Germinal center (tissue), 1 donor: Measurements from ENCODE around the gene DAZ1.
"Not testable (repeated sequence)": the region's sequence is repeated elsewhere in the genome, so short reads cannot be mapped to it uniquely, and the experiment has no call there.

ENCODE experiments used
- DNase-seq: peaks from one replicate; pipeline ENCODE4 v3.0.0; 2012; ENCODE audit warnings: mixed read lengths, low spot score

The DAZ1 gene, protein sequence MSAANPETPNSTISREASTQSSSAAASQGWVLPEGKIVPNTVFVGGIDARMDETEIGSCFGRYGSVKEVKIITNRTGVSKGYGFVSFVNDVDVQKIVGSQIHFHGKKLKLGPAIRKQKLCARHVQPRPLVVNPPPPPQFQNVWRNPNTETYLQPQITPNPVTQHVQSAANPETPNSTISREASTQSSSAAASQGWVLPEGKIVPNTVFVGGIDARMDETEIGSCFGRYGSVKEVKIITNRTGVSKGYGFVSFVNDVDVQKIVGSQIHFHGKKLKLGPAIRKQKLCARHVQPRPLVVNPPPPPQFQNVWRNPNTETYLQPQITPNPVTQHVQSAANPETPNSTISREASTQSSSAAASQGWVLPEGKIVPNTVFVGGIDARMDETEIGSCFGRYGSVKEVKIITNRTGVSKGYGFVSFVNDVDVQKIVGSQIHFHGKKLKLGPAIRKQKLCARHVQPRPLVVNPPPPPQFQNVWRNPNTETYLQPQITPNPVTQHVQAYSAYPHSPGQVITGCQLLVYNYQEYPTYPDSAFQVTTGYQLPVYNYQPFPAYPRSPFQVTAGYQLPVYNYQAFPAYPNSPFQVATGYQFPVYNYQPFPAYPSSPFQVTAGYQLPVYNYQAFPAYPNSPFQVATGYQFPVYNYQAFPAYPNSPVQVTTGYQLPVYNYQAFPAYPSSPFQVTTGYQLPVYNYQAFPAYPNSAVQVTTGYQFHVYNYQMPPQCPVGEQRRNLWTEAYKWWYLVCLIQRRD

DNA sequence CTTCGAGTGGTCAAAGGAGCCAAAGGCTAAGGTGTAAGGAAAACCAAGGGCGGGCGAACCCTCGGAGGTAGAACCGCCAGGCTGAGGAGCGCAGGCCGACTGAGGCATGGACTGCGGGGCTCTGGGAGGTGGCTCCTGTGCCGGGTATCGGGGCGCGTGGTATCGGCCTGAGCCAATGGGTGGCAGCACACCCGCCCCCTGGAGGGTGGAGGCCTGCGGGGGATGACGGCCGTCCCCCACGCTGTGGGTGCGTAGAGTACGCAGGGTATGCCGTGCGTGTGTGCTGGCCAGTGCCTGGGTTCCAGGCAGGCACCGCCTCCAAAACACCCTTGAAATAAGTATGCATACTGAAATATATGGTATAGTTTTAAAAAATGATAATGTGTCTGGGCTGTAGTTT is at the start of gene DAZ1:
TSS of gene DAZ1 (minus strand) at position 101 of the 400 bp plus-strand sequence. CDS start 208 bp downstream, outside the sequence.
- DNase-seq, result not testable (repeated sequence)

DNA sequence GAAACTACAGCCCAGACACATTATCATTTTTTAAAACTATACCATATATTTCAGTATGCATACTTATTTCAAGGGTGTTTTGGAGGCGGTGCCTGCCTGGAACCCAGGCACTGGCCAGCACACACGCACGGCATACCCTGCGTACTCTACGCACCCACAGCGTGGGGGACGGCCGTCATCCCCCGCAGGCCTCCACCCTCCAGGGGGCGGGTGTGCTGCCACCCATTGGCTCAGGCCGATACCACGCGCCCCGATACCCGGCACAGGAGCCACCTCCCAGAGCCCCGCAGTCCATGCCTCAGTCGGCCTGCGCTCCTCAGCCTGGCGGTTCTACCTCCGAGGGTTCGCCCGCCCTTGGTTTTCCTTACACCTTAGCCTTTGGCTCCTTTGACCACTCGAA is 20.4 kb upstream of the DAZ1 start, which contains the start of gene DAZ2:
TSS of gene DAZ2 (plus strand) at position 301 of the 400 bp plus-strand sequence. CDS start 208 bp downstream, outside the sequence.
- DNase-seq, result not testable (repeated sequence)

- DNase-seq, result not testable (repeated sequence)
These were observed 11.9 kb upstream of the DAZ1 start for GRCh38 chrY:23210681-23211080.

- not testable (repeated sequence) for DNase-seq
These were observed 11.1 kb upstream of the DAZ1 start for GRCh38 chrY:23209802-23210495.

DNA sequence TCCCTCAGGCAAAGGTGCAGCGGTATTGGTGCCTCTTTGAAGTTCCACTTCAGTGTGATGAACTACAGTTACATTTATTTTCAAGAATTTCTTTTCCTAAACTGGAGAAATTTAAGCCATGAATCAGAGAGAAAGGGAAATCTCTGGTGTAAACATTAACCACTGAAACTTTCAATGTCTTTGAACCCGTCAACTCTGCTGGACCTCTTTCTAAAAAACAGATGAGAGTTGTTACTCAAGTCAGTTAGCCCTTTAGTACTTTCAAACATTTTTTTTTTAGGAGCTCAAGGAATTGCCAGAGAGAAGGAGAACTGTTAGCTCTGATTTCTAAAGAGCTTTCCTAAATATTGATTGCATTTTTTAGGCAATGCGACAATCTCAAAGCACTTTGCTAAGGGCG is 8.6 kb upstream of the DAZ1 start:
- DNase-seq, result not testable (repeated sequence)
